HG03095 (cell line): ENCODE data around the gene THAP10.

ENCODE experiments used
- ATAC-seq: cut with Tn5 transposase; IDR thresholded peaks from one replicate; pipeline ENCODE4 v1.9.1; 2021; ENCODE audit warnings: moderate library complexity; ENCODE audit not compliant: unreplicated experiment

Gene THAP10

DNA sequence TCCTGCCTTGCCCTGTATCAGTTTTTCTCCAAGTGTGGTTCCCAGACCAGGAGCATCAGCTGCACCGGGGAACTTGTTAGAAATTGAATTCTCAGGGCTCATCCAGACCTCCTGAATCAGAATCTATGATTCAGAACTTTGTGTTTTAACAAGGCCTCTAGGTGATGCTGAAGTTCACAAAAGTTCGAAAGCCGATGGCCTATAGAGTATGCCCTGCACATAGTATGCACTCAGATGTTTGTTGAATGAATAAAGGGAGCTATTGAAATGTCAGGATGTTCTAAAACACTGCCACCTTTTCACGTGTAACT, 37.6 kb downstream of the THAP10 start:
- no peak for ATAC-seq

- no peak for ATAC-seq
These were observed 38.1 kb downstream of the THAP10 start, which contains the start of gene LARP6 for GRCh38 chr15:70853973-70854665. TSS of gene LARP6 (minus strand) at chr15:70854157. CDS start at chr15:70854088, 69 bp downstream.

GRCh38 chr15:70853318-70853972, 38.8 kb downstream of the THAP10 start:
- ATAC-seq = no peak

- ATAC-seq = no peak
These were observed 39.5 kb downstream of the THAP10 start for GRCh38 chr15:70852501-70853317.

GRCh38 chr15:70851889-70852288, 40.3 kb downstream of the THAP10 start:
- no peak for ATAC-seq

DNA sequence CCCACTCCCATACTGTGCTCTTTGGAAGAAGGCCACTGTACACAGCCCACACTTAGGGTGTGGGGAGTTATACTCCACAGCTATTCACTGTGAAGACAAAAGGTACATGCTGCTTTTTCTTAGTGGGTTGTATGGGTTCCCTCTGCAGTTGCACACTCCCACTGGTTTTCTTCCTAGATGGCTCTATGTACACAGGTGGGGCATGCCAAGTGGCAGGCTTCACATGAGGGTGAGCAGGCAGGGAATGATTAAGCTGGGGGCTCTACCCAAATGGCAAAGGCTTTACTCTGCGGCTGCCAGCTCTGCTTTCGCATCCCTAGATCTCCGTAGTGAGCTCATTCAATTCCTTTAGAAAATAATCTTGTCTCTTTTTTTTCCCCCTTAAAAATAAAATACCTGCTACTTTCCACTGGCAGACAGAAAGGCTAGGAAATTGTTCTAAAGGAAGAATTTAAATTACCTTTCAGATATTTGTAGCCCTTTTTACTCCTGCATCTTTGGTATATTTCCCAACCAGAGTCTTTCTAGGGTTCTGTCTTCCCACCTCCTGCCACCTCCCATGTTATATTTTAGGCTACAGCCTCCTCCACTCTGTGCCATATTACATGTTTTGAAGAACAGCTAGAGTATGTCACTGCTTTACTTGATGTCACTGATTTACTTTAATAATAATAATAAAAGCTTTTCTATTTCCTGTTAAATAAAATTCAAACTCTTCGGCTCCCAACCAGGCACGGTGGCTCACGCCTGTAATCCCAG, 46.5 kb downstream of the THAP10 start:
- no peak for ATAC-seq

DNA sequence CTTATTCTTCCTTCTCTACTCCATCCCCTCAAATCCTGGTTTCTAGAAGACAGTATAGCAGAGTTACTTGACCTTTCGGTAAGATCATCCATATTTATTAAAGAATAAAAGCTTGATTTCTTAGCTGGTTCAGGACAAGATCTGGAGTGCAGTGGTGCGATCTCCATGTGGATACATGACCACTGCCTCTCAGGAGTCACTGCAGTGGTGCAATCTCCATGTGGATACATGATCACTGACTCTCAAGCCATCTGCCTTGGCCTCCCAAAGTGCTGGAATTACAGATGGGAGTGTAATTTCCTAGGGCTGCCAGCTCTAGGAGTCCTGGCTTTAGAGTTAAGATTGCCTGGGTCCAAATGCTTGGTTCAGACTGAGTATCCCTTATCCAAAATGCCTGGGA, 54.8 kb downstream of the THAP10 start:
- ATAC-seq = no peak

GRCh38 chr15:70835841-70836240, 56.4 kb downstream of the THAP10 start:
- ATAC-seq = no peak

GRCh38 chr15:70835415-70835814, 56.8 kb downstream of the THAP10 start:
- no peak for ATAC-seq

GRCh38 chr15:70834999-70835398, 57.2 kb downstream of the THAP10 start:
- no peak for ATAC-seq

- ATAC-seq = no peak
These were observed 58.1 kb downstream of the THAP10 start for GRCh38 chr15:70833861-70834765.

DNA sequence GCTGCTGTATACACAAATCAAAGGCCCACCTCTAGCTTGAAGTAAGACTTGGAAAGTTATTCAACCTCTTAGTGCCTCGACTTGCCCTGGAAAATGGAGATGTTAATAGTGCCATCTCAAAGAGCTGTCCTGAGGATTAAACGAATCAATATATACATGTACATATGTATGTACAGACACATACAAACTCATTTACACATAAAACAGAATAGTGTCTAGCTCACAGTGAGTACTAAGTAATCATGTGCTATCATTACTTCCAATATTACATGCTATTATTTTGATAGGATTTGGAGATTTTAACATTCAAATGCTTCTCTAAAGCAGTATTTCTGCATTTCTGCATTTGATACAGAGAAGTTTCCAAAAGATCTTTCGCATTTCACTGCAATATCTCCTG, 58.8 kb downstream of the THAP10 start:
- ATAC-seq = no peak

- no peak for ATAC-seq
These were observed 60.1 kb downstream of the THAP10 start for GRCh38 chr15:70832176-70832575.
